LoVo (cell line): ENCODE results near the gene CHTF8.

Experiments
- DNase-seq: peaks from one replicate; pipeline ENCODE4 v3.0.0-alpha.2; 2016; ENCODE audit warnings: low spot score

CHTF8 gene

DNA sequence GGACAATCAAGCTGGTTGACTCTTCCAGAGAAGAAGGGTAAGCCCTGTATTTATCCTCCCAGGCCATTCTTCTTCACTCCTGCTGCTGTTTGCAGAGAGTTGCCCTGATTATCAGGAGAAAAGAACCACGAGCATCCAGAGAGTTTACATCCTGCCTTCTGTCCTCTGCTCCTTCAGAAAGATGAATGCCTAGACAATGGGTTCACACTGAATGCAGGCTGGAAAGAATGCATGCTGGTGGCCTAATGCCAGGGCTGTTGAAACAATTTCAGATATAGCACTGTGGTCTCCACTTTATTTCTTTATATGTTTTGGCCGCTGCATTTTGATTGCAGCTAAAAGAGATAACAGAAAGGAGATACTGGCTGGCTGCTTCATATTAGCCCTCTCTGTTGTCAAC lies 48.1 kb downstream of the CHTF8 start:
- no peak for DNase-seq

DNA sequence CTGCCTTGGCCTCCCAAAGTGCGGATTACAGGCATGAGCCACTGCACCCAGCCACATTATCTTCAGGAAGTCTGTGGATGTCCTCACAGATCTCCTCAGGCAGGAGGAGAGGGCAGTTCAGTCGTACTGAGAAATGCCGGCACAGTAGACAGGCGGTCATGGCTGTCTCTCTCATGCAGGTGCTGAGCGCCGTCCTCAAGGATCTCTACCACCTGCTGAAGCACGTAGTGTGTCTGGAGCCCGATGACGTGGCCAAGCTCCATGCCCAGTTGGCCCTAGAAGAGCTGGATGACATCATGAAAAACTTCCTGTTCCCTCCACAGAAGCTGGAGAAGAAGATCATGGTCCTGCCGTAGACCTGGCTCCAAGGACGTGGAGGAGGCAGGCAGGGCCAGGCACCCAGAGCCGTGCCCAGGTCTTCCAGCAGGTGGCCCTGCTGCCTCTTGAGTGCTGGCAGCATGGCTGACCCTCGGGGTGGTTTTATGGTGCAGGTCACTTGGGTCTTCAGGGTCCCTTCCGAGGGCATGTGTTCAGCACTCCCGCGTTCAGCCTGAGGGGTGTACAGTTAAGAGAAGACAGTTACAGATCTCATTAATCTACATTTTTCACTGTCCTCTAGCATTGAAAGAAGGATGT lies 49.0 kb downstream of the CHTF8 start:
- DNase-seq = no peak

DNA sequence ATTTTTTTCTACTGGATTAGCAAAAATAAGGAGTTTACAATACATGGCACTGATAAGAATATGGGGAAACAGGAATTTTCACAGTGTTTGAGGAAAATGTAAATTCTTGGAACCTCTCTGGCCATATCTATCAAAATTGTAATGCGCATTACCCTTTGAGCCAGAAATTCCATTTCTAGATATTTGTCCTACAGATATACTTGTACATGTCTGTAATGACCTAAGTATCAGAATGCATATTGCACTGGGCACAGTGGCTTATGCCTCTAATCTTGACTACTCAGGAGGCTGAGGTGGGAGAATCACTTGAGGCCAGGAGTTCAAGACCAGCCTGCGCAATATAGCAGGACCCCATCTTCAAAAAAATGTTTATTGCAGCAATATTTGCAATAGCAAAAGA lies 52.7 kb downstream of the CHTF8 start:
- no peak for DNase-seq

DNA sequence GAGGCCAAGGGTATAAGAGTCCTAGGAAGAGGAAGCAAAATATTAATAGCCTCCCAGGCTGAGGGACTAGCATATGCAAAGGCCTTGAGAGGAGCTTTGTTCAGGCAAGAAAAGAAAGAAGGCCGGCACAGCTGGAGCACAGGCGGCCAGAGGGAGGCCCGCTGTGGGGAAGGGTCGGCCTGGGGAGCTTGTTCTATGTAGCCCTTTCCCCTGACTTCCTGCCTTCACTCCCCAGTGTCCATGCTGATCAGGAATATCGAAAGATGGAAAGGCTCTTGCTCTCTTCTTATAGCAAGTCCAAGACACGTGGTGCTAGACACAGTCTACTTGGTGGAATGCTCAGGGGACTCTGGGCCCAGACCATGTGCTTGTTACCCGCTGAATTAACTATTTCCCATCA lies 54.3 kb downstream of the CHTF8 start:
- DNase-seq = no peak

DNA sequence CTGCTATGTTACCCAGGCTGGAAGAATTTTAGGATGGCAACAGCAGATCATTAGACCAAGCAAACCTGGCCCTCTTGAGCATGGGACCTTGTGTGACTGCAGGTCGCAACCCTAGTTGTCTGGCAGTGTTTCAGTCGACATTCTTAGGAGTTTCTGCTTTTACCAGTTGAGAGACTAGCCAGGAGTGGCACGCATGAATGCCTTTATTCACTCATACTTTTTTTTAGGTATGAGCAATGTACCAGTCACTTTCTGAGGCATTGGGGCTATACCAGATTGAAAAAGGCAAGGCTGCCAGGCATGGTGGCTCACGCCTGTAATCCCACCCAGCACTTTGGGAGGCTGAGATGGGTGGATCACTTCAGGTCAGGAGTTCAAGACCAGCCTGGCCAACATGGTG lies 55.1 kb downstream of the CHTF8 start:
- no peak for DNase-seq

DNA sequence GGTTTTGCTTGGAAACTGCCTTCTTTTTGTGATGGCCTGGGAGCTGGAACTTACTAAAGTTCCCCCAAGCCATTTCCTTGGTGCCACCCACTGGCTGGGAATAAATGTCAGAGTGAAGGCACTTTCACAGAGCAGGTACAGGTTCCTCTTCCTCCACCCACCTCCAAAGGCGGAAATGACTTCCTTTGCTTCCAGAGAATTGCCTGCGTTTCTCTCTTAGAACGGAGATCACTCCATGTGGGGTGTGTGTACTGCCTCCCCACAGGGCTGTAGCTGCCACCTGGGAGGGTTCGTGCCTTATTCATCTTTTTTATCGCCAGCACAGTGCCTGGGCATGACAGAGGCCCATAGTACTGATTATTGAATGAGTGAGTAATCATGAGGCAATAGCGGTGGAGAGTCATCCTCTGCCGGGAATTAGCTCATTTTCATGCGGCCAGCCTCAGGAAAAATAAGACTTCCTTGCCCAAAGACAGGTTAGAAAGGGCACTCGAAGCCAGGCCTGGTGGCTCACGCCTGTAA lies 59.1 kb downstream of the CHTF8 start:
- DNase-seq = peak; percentile 31

DNA sequence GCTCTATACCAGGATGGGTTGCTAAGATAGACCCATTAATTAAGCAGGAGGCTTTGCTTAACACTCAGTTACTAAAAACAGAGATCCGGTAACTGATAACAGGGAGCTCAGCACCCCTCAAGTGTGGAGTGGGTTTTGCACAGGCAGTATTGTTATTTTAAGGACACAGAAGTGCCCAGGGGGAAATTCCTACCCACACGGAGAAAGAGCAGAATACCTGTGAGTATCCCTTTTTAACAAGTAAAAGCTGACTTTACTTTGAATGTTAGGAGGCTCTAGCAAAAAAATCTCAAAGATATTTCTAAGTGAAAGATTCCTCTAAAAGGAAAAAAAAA lies 59.8 kb downstream of the CHTF8 start:
- DNase-seq = no peak

DNA sequence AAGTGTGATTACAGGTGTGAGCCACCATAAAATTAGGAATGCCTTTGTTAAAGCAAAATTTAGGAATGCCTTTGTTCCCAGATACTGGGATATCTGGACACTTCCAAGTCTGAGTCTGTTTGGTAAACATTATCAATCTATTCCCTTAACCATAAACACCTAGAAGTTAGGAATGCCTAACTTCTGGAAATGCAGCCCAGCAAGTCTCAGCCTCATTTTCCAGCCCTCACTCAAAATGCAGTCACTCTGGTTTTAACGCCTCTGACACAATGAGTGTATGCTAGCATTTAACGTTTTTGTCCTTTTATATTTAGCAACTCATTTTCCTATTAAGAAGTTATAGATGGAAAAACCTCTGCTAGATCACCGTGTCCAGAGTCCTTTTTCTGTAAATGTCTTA lies 61.4 kb downstream of the CHTF8 start:
- DNase-seq = no peak

DNA sequence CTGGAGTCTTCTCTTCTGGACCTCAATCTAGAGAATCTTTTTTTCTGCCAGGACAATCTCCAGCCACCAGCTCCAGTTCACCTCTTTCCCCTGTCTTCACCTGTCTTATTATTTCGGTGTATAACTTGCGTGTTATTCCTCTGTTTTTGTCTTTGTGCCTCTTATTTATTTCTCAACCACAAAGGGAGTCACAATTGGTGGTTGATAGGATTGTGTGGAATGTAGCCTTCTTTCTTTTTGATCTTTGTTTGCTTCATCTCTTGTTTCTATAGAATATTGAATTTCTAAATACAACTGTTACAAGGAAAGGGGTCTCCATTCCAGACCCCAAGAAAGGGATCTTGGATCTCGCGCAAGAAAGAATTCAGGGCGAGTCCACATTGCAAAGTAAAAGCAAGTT lies 62.9 kb downstream of the CHTF8 start:
- DNase-seq = no peak
